Activated CD8-positive, alpha-beta memory T cell treated with anti-CD3 and anti-CD28 coated beads, Interleukin-2, amount 50 U/mL, for 24 hours (primary cell): Measurements from ENCODE around the gene TFG.

Source experiments
- DNase-seq: peaks from one replicate; pipeline ENCODE4 v3.0.0-alpha.2; 2020; ENCODE audit errors: extremely low read depth

The TFG gene

GRCh38 chr3:100706365-100706764 is 2.9 kb upstream of the TFG start:
- DNase-seq, result no peak

- DNase-seq, result no peak
Measured at GRCh38 chr3:100708644-100708988, 678 bp upstream of the TFG start.

GRCh38 chr3:100709842-100710260 is 557 bp downstream of the TFG start:
- DNase-seq, result no peak

- peak; percentile 46 for DNase-seq
Measured at GRCh38 chr3:100710261-100710968, 1.1 kb downstream of the TFG start.

GRCh38 chr3:100715176-100715575 is 5.9 kb downstream of the TFG start:
- no peak for DNase-seq

- DNase-seq, result no peak
Measured at GRCh38 chr3:100717063-100717462, 7.8 kb downstream of the TFG start.

GRCh38 chr3:100717637-100718487 is 8.6 kb downstream of the TFG start:
- DNase-seq, result no peak

GRCh38 chr3:100719136-100719535 is 9.8 kb downstream of the TFG start:
- no peak for DNase-seq

- no peak for DNase-seq
Measured at GRCh38 chr3:100720426-100720825, 11.1 kb downstream of the TFG start.

GRCh38 chr3:100725935-100726513 is 16.7 kb downstream of the TFG start:
- no peak for DNase-seq

GRCh38 chr3:100726706-100727105 is 17.4 kb downstream of the TFG start:
- no peak for DNase-seq

- DNase-seq, result no peak
Measured at GRCh38 chr3:100730524-100730923, 21.2 kb downstream of the TFG start.

GRCh38 chr3:100732435-100732834 is 23.1 kb downstream of the TFG start:
- no peak for DNase-seq

GRCh38 chr3:100737334-100737733 is 28.0 kb downstream of the TFG start:
- no peak for DNase-seq

GRCh38 chr3:100740207-100740606 is 30.9 kb downstream of the TFG start:
- DNase-seq, result no peak

GRCh38 chr3:100743535-100743934 is 34.2 kb downstream of the TFG start:
- DNase-seq, result no peak

GRCh38 chr3:100744671-100745070 is 35.4 kb downstream of the TFG start:
- no peak for DNase-seq

- no peak for DNase-seq
Measured at GRCh38 chr3:100745617-100746016, 36.3 kb downstream of the TFG start.

GRCh38 chr3:100746092-100746491 is 36.8 kb downstream of the TFG start:
- no peak for DNase-seq

GRCh38 chr3:100748220-100748619 is 38.9 kb downstream of the TFG start:
- DNase-seq, result no peak

- DNase-seq, result no peak
Measured at GRCh38 chr3:100748967-100749366, 39.7 kb downstream of the TFG start.

- DNase-seq, result no peak
Measured at GRCh38 chr3:100753846-100754245, 44.6 kb downstream of the TFG start.
